ENCODE results near the gene NELFE. TPM values are rescaled to one million over a fixed set of nuclear protein-coding genes. Genes with fewer than 3 reads are reported as not detected.

The NELFE gene
- polyA plus RNA-seq, 1 experiment: 69.6 TPM

- DNase-seq (ENCODE audit: low read depth): no peak
- CTCF ChIA-PET: no interaction called here
Observed at GRCh38 chr6:31927863-31928671, 30.7 kb downstream of the NELFE start.

GRCh38 chr6:31927242-31927862 is 31.4 kb downstream of the NELFE start, which contains the start of gene C2:
TSS of gene C2 (plus strand) at chr6:31927717. CDS start at chr6:31927753, 36 bp downstream.
- no peak for TF ChIP-seq CTCF (IDR thresholded peaks at IDR 0.05; ENCODE audit: insufficient read depth, low read depth, low read length)
- CTCF ChIA-PET: no interaction called here
- POLR2A ChIA-PET: interaction anchor here (0.6 kb wide), 1 partner anchor 263 kb away, joined by 3 read pairs; no protein-coding TSS in a partner anchor

More at GRCh38 chr6:31927863-31928671, 30.7 kb downstream of the NELFE start:
- no peak overlapping the region for H3K4me3 ChIP-seq (ENCODE audit: low read depth, low read length)
- POLR2A ChIA-PET: interaction anchor here (0.6 kb wide), 1 partner anchor 264 kb away, joined by 3 read pairs; no protein-coding TSS in a partner anchor
- no peak for TF ChIP-seq CTCF (IDR thresholded peaks at IDR 0.05; ENCODE audit: insufficient read depth, low read depth, low read length)
- H3K36me3 ChIP-seq (ENCODE audit: control insufficient read depth, insufficient read depth, low read length): no peaks in the 10 kb centered on the region
- H3K27me3 ChIP-seq (ENCODE audit: control insufficient read depth, insufficient read depth, low read length): no peaks in the 10 kb centered on the region; the same call in 1 of the 2 replicates

GRCh38 chr6:31922942-31923341 is 35.8 kb downstream of the NELFE start:
- no peak for TF ChIP-seq CTCF (IDR thresholded peaks at IDR 0.05; ENCODE audit: insufficient read depth, low read depth, low read length)
- Histone ChIP-seq H3K36me3 (ENCODE audit: control insufficient read depth, insufficient read depth, low read length) (no peaks in the 10 kb centered on the region), H3K27me3 (ENCODE audit: control insufficient read depth, insufficient read depth, low read length) (no peaks in the 10 kb centered on the region; the same call in 1 of the 2 replicates), H3K4me3 (ENCODE audit: low read depth, low read length) (no peak overlapping the region)
- POLR2A ChIA-PET: no interaction called here
- CTCF ChIA-PET: interaction anchor here (0.5 to 5.1 kb wide), 4 partner anchors 17 to 275 kb away, joined by 3 to 20 read pairs (median 4); no protein-coding TSS in a partner anchor
- DNase-seq (ENCODE audit: low read depth): no peak

More at GRCh38 chr6:31927242-31927862, 31.4 kb downstream of the NELFE start, which contains the start of gene C2:
- Histone ChIP-seq H3K36me3 (ENCODE audit: control insufficient read depth, insufficient read depth, low read length) (no peaks in the 10 kb centered on the region), H3K27me3 (ENCODE audit: control insufficient read depth, insufficient read depth, low read length) (no peaks in the 10 kb centered on the region; the same call in 1 of the 2 replicates), H3K4me3 (ENCODE audit: low read depth, low read length) (no peak within 1 kb of the TSS)
- no peak for DNase-seq (ENCODE audit: low read depth)

- CTCF ChIA-PET: interaction anchor here (0.9 to 5.1 kb wide), 3 partner anchors 19 to 31 kb away, joined by 3 to 20 read pairs (median 4); no protein-coding TSS in a partner anchor
- POLR2A ChIA-PET: no interaction called here
Observed at GRCh38 chr6:31920811-31921210, 38.0 kb downstream of the NELFE start.

More at GRCh38 chr6:31920811-31921210, 38.0 kb downstream of the NELFE start:
- DNase-seq (ENCODE audit: low read depth): no peak
- Histone ChIP-seq H3K4me3 (ENCODE audit: low read depth, low read length) (no peak overlapping the region), H3K27me3 (ENCODE audit: control insufficient read depth, insufficient read depth, low read length) (no peaks in the 10 kb centered on the region), H3K36me3 (ENCODE audit: control insufficient read depth, insufficient read depth, low read length) (no peaks in the 10 kb centered on the region)
- no peak for TF ChIP-seq CTCF (IDR thresholded peaks at IDR 0.05; ENCODE audit: insufficient read depth, low read depth, low read length)
